ENCODE measurements around the gene ZNF579. TPM values are rescaled to one million over a fixed set of nuclear protein-coding genes. Genes with fewer than 3 reads are reported as not detected.

The ZNF579 gene
- total and polyA plus RNA-seq, 2 of the 8 experiments (the other 6 are each of a cell fraction or from before 2014, with no cell fraction given), result 10.0 to 18.9 TPM

DNA sequence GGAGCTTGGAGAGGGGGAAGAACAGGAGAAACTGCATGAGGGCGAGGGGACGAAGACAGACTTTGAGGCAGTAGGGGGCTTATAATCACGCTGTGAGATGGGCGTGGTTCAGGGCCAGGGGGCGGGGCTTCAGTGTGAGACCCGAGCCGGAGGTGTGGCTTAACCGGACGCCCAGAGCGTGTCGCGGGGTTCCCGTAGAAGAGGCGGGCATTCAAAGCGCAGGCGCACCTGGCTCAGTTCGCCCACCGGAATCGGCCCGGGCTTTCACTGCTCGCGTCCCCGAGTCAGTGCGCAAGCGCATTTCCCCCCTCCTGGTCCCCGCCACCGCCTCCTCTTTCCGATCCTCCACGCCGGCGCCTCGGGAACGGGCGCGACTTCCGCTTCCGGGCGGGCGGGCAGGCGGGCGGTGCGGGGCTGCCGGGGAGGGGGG is 24.6 kb upstream of the ZNF579 start (continued):
- TF ChIP-seq GABPA (IDR thresholded peaks at IDR 0.05; ENCODE audit: borderline replicate concordance, insufficient read depth, low read length), result peak; percentile 82; the same call in 1 of the 2 replicates
- no peak for TF ChIP-seq RBBP5 (IDR thresholded peaks at IDR 0.05; ENCODE audit: borderline replicate concordance, low read depth, low read length)
- no peak for TF ChIP-seq EZH2 (IDR thresholded peaks at IDR 0.05; ENCODE audit: low read depth, low read length, severe bottlenecking)
- TF ChIP-seq TAF7 (optimal IDR thresholded peaks at IDR 0.05; ENCODE audit: borderline replicate concordance, low read depth, low read length), result no peak
- TF ChIP-seq, protein P1, sequence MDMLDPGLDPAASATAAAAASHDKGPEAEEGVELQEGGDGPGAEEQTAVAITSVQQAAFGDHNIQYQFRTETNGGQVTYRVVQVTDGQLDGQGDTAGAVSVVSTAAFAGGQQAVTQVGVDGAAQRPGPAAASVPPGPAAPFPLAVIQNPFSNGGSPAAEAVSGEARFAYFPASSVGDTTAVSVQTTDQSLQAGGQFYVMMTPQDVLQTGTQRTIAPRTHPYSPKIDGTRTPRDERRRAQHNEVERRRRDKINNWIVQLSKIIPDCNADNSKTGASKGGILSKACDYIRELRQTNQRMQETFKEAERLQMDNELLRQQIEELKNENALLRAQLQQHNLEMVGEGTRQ (IDR thresholded peaks at IDR 0.05; ENCODE audit: low read length), result no peak; the same call in 1 of the 2 replicates
- TF ChIP-seq, protein P2, sequence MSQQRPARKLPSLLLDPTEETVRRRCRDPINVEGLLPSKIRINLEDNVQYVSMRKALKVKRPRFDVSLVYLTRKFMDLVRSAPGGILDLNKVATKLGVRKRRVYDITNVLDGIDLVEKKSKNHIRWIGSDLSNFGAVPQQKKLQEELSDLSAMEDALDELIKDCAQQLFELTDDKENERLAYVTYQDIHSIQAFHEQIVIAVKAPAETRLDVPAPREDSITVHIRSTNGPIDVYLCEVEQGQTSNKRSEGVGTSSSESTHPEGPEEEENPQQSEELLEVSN (IDR thresholded peaks at IDR 0.05), result peak; percentile 86
- TF ChIP-seq POLR2AphosphoS5 (IDR thresholded peaks at IDR 0.05; ENCODE audit: low read depth, low read length), result peak; percentile 20; the same call in 1 of the 2 replicates

Data from H1 (cell line).